GM18867 (cell line): ENCODE data around the gene COX4I1.
"Not testable (repeated sequence)": the region's sequence is repeated elsewhere in the genome, so short reads cannot be mapped to it uniquely, and the experiment has no call there.

ENCODE experiments used
- ATAC-seq: cut with Tn5 transposase; IDR thresholded peaks from one replicate; pipeline ENCODE4 v1.9.1; 2021; ENCODE audit warnings: mild to moderate bottlenecking, moderate library complexity; ENCODE audit not compliant: unreplicated experiment

Gene COX4I1

DNA sequence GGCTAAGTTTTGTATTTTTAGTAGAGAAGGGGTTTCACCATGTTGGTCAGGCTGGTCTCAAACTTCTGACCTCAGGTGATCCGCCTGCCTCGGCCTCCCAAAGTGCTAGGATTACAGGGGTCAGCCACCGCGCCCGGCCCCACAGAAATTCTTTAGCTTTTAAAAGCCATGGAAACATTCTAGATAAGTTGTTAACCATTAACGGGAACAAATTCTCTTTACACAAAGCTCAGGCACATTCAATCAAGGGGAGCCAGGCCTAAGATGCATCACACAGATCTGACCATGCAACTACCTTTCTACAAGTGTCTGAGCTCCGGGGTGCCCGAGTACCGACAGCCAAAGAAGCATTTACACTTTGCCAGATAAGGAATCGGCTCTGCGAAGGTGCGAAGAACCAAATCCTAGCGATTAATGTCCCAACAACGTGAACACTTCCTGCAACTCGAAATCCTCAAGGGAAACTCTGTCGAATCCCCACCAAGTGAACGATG lies 1.2 kb upstream of the COX4I1 start:
- no peak for ATAC-seq

DNA sequence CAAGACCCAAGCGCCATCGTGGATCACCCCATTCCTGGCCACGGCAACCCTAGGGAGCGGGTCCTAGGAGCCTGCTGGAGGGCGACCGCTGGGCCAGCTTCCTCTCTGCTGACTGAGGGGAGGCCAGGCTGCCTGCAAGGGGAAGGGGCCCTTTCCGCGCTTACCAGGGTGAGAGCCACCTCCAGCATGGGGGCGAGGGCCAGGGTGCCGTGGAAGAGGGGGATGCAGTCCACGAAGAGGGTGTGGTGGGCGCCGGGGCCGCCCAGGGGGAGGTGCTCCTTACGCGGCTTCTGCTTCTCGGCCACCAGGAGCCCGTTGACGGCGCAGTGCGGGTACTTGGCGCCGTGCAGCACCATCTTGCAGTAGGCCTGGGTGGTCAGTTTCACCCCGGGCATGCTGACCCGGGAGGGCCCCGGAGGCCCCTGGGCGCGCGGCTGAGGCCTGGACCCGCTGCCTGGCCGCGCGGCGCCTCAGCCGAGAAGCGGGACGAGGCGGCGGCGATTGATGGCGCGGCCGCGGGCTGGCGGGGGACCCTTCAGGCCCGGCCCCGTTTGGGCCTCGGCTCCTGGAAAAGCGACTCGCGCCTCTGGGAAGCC lies 496 bp upstream of the COX4I1 start:
- ATAC-seq: peak; percentile 22

DNA sequence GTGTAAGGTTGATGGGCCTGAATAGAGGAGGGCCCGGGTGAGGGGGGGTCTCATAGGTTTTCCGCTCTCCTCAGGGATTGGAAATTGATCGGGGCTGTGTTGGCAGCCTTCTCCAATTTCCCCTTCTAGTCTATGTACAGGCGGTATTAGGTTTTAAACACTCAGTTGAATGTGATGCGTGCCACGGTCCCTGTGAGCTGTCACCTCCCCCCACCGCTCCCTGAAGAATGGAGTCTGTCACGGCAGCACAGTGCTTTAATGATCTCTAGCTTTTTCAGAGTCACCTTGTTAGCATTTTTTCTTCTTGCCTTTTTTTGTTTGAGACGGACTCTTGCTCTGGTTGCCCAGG lies 800 bp downstream of the COX4I1 start:
- no peak for ATAC-seq

DNA sequence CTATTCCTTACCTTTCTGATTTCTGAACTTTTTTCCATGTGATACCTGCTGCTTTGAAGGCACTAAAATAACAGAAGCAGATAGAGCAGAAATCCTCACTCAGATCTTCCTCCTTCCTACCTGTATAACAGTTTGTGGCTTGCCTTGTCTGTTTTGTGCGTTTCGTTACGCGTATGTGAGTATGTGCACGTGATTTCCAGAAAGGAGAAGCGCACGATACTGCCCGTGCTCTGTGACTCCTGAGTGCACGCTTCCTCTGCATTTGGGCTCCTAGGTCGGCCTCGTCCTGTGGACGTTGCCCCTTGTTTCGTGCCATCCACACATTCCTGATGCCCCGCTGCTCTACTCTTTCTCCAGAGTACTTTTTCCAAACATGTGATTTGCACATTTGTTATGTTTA lies 4.1 kb downstream of the COX4I1 start:
- ATAC-seq: no peak

DNA sequence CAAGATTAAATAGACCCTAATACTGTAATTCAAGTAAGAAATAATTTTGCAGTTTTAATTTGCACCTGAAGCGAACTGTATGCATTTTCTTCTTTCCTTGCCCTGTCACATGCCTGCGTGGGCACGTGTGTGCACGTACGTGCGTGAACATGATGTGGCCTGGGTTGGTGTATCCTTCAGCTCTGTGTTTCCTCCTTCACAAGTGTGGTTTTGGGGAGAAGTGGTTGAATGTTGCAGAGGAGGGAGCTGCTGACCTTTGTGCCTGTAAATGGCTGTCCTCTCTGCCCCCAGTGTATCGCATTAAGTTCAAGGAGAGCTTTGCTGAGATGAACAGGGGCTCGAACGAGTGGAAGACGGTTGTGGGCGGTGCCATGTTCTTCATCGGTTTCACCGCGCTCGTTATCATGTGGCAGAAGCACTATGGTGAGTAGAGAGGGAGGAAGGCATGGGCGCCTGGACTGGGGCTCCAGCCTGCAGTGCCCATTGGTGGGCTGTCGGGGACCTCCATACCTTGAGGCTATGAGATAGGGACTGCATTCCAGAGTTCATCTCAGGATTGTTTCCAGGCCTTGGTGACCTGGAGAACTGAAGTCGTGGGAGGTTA lies 6.0 kb downstream of the COX4I1 start:
- no peak for ATAC-seq

DNA sequence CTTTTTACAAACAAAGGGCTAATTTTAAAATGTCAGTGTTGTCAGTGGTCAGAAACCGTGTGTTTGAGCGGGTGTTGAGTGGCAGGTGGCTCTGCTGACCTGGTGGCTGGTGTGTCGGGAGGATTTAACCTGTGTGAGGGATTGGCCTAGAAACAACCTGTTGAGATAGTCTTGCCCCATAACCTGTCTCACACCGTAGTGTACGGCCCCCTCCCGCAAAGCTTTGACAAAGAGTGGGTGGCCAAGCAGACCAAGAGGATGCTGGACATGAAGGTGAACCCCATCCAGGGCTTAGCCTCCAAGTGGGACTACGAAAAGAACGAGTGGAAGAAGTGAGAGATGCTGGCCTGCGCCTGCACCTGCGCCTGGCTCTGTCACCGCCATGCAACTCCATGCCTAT lies 7.0 kb downstream of the COX4I1 start:
- ATAC-seq: no peak

DNA sequence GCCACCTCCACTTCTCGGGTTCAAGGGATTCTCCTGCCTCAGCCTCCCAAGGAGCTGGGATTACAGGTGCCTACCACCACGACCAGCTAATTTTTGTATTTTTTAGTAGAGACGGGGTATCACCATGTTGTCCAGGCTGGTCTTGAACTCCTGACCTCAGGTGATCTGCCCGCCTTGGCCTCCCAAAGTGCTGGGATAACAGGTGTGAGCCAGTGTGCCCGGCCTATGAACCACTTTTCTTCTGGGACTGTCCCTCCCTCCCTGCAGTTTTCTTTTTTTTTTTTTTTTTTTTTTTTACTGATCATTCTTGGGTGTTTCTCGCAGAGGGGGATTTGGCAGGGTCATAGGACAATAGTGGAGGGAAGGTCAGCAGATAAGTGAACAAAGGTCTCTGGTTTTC lies 7.8 kb downstream of the COX4I1 start:
- ATAC-seq: not testable (repeated sequence)

DNA sequence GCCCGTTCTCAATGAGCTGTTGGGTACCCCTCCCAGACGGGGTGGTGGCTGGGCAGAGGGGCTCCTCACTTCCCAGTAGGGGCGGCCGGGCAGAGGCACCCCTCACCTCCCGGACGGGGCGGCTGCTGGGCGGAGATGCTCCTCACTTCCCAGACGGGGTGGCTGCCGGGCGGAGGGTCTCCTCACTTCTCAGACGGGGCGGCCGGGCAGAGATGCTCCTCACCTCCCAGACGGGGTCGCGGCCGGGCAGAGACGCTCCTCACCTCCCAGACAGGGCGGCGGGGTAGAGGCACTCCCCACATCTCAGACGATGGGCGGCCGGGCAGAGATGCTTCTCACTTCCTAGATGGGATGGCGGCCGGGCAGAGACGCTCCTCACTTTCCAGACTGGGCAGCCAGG lies 8.6 kb downstream of the COX4I1 start:
- ATAC-seq: not testable (repeated sequence)

DNA sequence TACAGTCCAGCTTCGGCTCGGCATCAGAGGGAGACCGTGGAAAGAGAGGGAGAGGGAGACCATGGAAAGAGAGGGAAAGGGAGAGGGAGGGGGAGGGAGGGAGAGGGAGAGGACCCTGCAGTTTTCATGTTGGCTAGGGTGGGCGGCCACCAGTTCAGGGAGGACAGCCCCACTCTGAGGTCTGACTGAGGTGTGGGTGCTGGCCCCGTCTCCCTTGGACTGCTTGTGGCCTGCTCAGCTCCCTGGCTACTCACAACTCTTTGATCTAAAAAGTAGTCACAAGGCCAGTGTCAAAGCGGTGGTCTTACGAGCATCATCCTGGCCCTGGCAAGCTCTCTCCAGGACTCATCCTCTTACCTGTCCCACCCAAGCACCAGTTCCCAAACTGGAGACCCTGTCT lies 9.4 kb downstream of the COX4I1 start:
- no peak for ATAC-seq

DNA sequence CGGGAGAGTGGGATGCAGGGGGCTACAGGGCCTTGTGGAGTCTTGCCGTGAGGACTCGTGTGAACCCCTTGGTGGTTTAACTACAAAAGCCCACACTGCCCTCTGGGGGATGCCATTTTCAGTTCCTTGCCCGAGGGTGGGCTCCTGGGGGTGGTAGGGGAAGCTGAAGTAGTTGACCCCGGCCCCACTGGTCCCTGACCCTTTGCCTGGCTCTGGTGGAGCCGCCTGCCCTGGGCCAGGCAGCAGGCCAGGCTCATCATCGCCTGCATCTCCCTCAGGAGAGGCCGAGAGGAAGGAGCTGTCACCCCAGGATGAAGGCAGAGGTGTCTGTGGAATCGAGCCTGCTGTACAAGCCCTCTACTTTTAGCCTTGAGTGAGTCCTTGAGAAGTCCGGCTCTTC lies 10.2 kb downstream of the COX4I1 start:
- no peak for ATAC-seq

DNA sequence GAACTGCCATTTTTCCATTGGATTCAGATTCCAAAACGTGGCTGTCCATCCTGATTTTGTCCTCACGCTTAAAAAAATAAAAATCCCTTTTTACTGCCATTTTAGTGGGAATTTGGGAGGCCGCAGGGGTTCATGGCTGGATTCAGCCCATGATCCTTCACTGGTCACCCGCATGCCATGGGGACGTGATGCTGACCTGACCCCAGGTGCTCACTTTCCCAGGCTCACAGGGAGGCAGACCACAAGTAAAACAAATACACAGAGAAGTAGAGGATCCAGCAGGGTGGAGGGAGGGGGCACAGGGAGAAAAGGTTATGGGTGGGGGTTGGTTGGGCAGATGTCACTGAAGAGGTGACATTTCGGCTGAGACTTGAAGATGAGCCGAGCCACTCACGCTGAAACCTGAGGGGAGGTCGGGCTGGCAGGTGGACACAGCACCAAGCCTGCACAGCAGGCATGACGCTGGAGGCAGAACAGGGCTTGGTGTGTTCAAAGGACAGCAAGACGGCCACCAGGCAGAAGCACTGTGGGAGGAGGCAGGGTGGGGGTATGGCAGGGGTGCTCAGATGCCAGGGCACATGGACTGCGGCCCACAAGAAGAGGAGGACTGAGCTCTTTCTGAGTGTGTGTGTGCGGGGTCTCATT lies 10.7 kb downstream of the COX4I1 start:
- no peak for ATAC-seq

DNA sequence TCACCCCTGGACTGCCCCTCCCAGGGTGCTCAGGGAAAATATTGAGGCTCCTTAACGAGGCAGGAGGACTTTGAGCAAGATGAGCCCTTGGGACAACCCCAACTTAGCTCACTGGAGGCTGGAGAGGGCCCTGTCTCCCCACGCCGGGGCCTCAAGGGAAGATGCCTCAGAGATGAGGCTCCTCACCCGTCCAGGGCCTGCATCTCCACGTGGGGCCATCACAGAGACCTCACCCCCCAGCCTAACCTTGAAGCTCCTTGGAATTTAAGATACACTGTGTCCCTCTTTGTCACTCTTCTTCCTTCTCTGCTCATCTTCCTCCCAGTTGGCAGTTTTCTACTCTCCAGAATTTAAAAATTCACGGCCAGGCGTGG lies 11.2 kb downstream of the COX4I1 start:
- ATAC-seq: no peak

DNA sequence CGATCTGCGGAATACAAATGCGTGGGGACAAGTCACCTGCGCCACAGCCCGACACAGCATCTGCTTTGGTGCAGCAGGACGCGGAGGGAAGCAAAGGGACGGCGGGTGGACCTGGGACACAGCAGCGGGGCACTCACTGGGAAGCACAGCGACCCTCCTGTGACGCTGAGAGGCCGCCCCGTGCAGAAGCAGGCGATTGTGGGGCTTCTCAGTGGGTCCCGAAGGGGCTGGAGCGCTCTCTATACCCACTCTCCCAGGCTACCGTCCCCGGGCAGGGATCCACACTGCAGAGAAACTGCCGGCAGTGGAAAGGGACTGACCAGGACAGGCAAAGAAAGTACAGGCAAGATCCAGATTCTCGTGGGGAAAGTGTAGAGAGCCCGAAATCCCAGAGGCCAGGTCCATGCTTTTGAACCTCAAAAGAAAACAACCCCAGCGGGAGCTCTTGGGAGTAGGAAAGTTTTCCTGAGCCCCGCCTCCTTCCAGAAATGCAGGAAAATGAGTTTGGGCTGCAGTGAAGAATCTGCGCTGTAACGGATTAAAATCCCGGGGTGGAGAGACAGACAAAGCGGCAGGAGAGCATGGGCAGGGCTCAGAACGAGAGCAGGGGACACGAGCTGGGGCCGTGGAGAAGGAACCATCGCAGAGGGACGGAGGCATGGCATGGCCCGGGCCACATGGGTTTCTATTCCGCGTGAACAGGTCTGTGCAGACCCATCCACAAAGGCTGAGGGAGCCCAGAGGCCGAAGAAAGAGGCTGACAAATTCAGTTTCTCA lies 12.7 kb downstream of the COX4I1 start:
- ATAC-seq: no peak

DNA sequence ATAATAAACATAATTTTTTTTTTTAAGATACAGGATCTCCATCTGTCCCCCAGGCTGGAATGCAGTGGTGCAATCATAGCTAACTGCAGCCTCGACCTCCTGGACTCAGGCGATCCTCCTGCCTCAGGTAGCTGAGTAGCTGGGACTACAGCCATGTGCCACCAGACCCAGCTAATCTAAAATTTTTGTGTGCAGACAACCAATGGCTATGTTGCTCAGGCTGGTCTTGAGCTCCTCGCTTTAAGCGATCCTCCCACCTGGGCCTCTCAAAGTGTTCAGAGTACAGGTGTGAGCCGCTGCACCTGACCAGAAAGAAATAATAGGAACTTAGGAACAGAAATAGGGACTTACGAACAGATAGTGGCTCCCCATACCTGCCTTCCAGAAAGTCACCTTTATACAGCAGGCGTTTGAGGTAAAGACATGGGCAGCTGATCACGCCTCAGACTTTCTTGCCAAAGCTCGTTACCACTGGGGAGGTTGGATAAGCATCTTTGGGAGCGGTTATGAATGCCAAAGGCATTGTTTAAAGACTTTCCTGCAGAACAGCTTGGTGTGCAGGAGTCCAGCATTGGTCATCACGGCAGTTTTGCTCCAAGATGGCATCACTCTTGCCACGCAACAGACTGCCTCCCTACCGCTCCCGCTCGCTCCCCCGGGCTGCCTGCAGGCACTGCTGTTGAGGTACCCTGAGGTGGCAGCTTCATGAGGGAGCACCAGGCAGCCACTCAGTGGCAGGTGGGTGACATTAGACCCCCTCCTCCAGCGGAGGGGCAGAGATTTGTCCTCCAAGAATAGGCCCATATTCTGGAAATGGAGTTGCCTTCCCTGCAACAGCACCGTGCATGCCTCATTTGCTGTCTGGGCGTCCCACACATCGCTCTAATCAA lies 13.6 kb downstream of the COX4I1 start:
- no peak for ATAC-seq

DNA sequence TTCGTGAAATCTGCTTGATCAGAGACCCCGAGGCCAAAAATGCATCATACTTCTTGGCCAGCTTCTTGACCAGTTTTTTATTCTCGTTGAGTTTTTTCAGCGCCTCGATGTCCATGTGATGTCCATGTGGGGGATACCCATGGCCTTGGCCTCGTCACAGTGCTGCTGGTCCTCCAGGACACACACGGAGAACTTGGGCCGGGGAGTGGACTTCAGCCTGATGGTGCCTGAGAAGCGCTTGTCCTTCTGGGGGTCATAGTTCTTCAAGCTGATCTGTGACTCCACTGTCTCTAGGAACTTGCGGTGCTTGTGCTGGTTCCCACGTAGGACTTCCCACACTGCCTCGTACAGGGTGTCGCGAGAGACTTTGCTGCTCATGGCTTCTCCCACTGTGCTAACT lies 16.7 kb downstream of the COX4I1 start:
- no peak for ATAC-seq

DNA sequence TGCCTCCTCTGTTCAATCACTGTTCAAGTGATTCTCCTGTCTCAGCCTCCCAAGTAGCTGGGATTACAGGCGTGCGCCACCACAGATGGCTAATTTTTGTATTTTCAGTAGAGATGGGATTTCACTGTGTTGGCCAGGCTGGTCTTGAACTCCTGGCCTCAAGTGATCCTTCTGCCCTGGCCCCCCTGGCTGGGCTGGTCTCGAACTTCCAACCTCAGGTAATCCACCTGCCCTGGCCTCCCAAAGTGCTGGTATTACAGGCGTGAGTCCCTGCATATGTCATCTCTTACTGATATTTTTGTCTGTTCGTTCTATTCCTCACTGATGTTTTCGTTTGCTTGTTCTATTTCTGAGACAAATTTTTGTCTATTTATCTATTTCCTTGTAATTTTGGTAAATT lies 17.7 kb downstream of the COX4I1 start:
- ATAC-seq: not testable (repeated sequence)

DNA sequence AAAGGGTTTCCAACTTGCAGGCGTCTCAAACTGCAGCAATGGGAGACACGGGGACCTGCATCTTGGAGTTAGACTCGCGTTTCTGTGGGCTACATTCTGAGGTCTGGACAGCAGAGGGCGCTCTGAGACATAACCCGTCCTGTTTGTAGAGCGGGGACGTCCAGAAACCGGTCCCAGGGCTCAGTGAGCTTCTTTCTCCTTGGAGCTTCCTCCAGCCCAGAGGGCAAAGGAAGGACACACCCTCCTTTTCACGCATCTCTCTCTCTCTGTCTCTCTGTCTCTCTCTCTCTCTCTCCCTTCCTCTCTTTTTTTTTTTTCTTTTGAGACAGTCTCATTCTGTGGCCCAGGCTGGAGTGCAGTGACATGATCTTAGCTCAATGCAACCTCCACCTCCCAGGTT lies 19.8 kb downstream of the COX4I1 start:
- no peak for ATAC-seq

DNA sequence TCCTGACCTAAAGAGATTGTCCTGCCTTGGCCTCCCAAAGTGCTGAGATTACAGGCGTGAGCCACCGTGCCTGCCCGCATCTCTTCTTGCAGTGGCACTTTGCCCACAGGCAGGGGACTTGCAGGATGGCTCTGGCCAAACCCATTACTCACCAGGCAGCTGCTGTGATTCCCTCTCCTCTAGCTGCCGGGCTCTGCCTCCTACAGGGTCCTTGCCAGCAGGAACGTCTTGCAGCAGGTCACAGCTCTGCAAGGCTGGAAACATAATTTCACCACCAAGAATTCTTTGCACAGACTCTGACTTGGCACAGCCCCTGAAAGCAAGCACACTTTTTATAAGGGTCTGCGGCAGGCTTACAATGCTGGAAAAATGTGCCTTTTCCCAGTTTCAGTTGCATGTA lies 20.3 kb downstream of the COX4I1 start:
- ATAC-seq: no peak

DNA sequence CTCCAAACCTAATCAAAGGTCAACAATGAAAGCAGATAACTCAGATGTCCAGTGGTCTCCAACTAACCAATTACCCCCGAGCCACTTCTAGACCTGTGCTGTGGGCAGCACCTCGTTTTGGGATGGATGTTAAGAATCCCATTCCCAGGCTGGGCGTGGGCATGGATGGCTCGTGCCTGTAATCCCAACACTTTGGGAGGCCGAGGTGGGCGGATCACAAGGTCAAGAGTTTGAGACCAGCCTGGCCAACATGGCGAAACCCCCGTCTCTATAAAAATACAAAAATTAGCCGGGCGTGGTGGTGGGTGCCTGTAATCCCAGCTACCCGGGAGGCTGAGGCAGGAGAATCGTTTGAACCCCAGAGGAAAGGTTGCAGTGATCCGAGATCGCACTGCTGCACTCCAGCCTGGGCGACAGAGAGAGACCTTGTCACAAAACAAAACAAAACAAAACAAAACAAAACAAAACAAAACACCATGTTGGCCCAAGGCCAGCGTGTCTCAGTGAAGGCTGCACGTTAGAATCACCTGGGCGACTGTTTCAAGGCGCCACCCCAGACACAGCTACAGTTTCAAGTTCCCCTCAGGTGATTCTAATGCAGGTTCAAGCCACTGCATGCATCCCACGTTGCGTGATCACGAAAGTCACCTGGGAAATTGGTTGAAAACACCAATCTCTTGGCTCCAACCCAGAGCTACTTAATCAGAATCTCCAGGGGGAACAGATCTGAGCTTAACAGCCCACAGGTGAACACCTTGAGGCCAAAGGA lies 21.3 kb downstream of the COX4I1 start:
- ATAC-seq: no peak
